ENCODE measurements around the gene GET4.

DNA sequence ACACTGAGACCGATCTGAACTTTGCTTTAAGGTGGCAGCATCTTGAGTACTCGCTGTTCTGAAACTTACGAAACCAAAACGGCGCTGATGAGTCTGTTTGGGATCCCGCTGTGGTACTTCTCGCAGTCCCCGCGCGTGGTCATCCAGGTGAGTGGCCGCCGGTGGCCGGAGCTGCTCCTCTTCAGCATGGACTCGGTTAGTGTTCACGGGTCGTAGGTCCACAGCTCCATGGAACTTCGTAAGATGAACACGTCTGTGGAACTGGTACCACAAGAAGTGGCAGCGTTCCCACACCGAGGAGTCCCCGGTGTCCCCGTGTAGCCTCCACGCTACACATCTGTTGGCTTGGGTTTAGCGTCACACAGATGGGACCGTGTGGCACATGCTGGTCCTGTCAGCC is 10.4 kb upstream of the GET4 start:
- no peak for TF ChIP-seq POLR2A (IDR thresholded peaks at IDR 0.05)
- TF ChIP-seq, protein P1, sequence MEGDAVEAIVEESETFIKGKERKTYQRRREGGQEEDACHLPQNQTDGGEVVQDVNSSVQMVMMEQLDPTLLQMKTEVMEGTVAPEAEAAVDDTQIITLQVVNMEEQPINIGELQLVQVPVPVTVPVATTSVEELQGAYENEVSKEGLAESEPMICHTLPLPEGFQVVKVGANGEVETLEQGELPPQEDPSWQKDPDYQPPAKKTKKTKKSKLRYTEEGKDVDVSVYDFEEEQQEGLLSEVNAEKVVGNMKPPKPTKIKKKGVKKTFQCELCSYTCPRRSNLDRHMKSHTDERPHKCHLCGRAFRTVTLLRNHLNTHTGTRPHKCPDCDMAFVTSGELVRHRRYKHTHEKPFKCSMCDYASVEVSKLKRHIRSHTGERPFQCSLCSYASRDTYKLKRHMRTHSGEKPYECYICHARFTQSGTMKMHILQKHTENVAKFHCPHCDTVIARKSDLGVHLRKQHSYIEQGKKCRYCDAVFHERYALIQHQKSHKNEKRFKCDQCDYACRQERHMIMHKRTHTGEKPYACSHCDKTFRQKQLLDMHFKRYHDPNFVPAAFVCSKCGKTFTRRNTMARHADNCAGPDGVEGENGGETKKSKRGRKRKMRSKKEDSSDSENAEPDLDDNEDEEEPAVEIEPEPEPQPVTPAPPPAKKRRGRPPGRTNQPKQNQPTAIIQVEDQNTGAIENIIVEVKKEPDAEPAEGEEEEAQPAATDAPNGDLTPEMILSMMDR (IDR thresholded peaks at IDR 0.05): no peak
